Fibroblast of mammary gland (primary cell): ENCODE measurements around the gene FAM98C.

Experiments used
- DNase-seq: peaks from one replicate; pipeline ENCODE4 v3.0.0-alpha.2; 2010; ENCODE audit warnings: low read depth
- H3K4me3 ChIP-seq: 2 replicates; pipeline ENCODE4 v1.5.1; 2011; ENCODE audit warnings: low read depth, mild to moderate bottlenecking, low read length, moderate library complexity; ENCODE audit not compliant: control insufficient read depth
- CTCF ChIP-seq: conservative IDR thresholded peaks from 2 replicates; pipeline ENCODE4 v1.5.1; 2011; ENCODE audit warnings: low read depth, low read length, inconsistent platforms; ENCODE audit not compliant: control insufficient read depth, insufficient read depth

FAM98C gene

GRCh38 chr19:38388349-38389100 lies 14.4 kb upstream of the FAM98C start, which contains the start of gene SPRED3:
TSS of gene SPRED3 (plus strand) at chr19:38388697. CDS start at chr19:38390303, 1,606 bp downstream.
- no peak for DNase-seq
- peak within 1 kb of the TSS; percentile 85 for H3K4me3 ChIP-seq
- no peak for TF ChIP-seq CTCF

DNA sequence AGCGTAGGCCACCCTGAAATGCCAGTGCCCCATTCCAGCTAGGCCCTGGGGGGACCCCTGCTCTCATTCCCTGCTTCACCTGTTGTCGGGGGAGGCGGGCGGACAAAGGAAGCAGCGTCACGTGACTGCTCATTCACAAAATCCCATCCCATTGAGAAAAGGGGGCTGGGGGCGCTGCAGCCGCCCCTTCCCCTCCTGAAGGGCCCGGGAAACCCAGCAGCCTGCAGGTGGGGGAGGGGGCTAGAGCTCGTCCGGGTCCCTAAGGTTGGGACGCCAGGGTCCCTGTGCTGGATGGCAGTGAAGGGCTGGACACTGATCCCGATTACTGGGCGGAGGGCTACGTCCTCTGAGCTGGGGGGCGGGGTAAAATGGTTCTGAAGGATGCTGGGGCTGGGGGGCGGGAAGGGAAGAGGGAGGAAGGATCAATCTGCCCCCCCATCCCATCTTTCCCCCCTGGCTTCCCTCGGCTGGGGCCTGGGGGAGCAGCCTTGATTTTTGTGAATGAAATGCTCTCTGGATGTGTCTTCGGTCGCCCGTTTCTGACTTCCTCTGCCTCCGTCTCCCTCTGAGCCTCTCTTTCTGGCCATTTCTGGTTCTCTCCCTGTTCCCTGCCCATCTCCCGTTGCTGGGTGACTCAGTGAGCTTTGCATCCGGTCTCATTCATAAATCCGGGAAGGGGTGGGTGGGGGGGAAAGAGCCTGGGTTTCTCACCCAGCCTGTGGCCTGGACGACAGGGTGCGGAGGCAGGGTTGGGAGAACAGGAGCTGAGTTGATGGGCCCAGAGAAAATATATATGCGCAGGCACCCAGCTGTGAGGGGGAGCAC lies 13.6 kb upstream of the FAM98C start:
- H3K4me3 ChIP-seq, result peak overlapping the region; percentile 85
- DNase-seq, result peak; percentile 81

DNA sequence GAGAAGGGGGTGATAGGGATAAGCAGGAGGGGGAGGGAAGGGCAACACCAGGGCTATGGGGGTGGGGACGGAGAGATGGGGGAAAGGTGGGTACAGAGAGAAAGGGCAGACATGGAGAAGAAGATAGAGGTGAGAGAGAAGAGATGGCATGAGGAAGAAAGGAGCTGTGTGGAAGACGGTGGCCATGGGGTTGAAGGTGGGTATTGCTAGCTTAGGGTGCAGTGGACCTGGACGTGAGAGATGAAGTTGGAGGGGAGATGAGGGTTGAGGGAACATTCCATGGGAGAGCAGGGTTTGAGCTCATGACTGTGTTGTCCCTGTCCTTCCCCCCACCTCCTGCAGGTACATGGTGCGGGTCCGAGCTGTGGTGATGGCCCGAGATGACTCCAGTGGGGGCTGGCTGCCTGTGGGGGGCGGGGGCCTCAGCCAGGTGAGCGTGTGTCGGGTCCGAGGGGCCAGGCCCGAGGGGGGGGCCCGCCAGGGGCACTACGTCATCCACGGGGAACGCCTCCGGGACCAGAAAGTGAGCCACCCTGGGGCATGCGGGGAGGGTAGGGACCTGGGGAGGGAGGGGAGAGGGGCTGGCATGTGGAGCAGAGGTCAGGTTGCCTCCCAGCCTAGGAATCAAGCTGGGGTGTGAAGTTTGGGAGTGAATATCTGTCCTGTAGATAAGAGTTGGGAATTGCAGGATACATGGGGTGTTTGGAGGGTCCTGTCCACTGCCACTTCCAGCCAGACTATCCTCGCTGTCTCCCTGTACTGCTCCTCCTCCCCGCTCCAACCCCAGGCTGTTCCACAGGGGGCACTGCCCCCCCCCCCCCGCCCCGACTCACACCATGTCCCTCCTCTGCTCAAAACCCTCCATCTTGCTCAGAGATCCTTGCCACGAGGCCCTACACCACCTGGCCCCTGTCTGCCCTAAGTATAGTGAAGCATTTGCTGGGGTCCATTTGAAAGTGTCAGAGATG lies 12.7 kb upstream of the FAM98C start:
- DNase-seq, result no peak
- TF ChIP-seq CTCF, result no peak
- peak overlapping the region; percentile 85 for H3K4me3 ChIP-seq

More for the DNA sequence above, 13.6 kb upstream of the FAM98C start:
- no peak for TF ChIP-seq CTCF

DNA sequence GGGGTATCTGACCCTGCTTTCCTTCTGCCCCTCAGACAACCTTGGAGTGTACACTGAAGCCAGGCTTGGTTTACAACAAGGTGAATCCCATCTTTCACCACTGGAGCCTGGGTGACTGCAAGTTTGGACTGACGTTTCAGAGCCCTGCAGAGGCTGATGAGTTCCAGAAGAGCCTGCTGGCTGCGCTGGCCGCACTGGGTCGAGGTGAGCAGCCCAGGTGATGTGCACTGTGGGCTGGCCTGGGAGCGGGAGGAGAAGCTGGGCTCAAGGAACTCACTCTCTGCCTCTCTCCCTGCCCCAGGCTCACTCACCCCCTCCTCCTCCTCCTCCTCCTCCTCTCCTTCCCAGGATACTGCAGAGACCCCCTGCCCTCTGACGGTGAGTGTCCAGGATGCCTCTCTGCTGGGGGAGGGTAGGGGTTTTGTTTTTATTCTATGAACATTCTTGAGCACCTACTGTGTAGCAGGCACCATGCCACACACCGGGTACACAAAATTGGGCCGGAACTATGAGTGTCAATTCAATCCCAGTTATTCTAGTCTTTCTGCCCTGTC lies 10.9 kb upstream of the FAM98C start:
- no peak for TF ChIP-seq CTCF
- DNase-seq, result no peak
- H3K4me3 ChIP-seq, result no peak overlapping the region

- H3K4me3 ChIP-seq, result no peak overlapping the region
- no peak for TF ChIP-seq CTCF
- peak; percentile 61 for DNase-seq
Measured at GRCh38 chr19:38392707-38393308, 10.1 kb upstream of the FAM98C start.
